Activated CD4-positive, alpha-beta T cell treated with anti-CD3 and anti-CD28 coated beads, Interleukin-2, amount 10 ng/mL, durations not matched to agents 24 days and 14 days (primary cell): ENCODE data around the gene COL26A1. TPM values are rescaled to one million over a fixed set of nuclear protein-coding genes. Genes with fewer than 3 reads are reported as not detected.

Experiments used
- DNase-seq: peaks from one replicate; pipeline ENCODE4 v3.0.0; 2022
- H3K27ac Mint-ChIP-seq: one replicate; pipeline ENCODE4 v1.8.0; 2022; ENCODE audit warnings: mild to moderate bottlenecking, mixed read lengths
- H3K27me3 Mint-ChIP-seq: one replicate; pipeline ENCODE4 v1.8.0; 2022; ENCODE audit warnings: mixed read lengths
- H3K36me3 Mint-ChIP-seq: one replicate; pipeline ENCODE4 v1.8.0; 2022; ENCODE audit warnings: low read depth, mild to moderate bottlenecking, mixed read lengths
- H3K4me1 Mint-ChIP-seq: one replicate; pipeline ENCODE4 v1.8.0; 2021; ENCODE audit warnings: mixed read lengths
- H3K4me3 Mint-ChIP-seq: one replicate; pipeline ENCODE4 v1.8.0; 2022; ENCODE audit warnings: mild to moderate bottlenecking, moderate library complexity, mixed read lengths
- H3K9me3 Mint-ChIP-seq: one replicate; pipeline ENCODE4 v1.8.0; 2021; ENCODE audit warnings: mixed read lengths
- intact Hi-C: fragments of 100-400 bp; cut with micrococcal nuclease; formaldehyde crosslinking; loops from one replicate; pipeline ENCODE4 v1.15.1; 2023
- total RNA-seq: library from RNA; stranded (reverse); gene quantifications from 2 replicates; pipeline ENCODE4 v1.2.3, GENCODE V29; 2022

The COL26A1 gene
- total RNA-seq, 1 donor from 2014 or later = not detected

- no peak for DNase-seq
- Mint-ChIP-seq H3K4me3 (no peak overlapping the region), H3K9me3 (no peaks in the 10 kb centered on the region), H3K4me1 (no peaks in the 10 kb centered on the region), H3K27ac (no peak overlapping the region), H3K36me3 (no peaks in the 10 kb centered on the region), H3K27me3 (no peaks in the 10 kb centered on the region)
- intact Hi-C loops = no loop called here
Observed at GRCh38 chr7:101519324-101520023, 156.8 kb downstream of the COL26A1 start.

DNA sequence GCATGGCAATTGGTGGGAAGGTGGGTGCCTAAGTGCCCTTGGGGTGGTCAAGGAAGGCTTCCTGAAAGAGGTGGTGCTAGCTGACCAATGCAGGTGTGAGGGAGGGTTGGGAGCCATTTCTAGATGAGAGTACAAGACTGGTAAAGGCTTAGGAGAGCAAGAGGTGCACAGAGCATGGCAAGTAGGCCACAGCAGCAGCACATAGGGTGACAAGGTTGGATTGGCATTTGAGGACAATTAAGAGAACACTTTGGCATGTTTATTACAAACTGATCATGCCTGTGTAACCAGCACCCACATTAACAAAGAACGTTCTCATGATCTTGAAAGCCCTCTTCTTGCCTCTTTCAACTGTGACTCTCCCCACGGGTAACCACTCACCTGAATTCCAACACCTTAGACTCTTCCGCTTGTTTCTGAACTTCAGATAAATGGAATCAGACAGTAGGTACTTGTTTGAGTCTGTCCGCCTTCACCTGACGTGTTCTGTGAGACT, 158.8 kb downstream of the COL26A1 start:
- no peak for DNase-seq
- H3K4me3 Mint-ChIP-seq = no peak overlapping the region
- H3K36me3 Mint-ChIP-seq = no peaks in the 10 kb centered on the region
- no peaks in the 10 kb centered on the region for H3K27me3 Mint-ChIP-seq
- H3K27ac Mint-ChIP-seq = no peak overlapping the region
- no peaks in the 10 kb centered on the region for H3K4me1 Mint-ChIP-seq
- no peaks in the 10 kb centered on the region for H3K9me3 Mint-ChIP-seq
- intact Hi-C loops = no loop called here

DNA sequence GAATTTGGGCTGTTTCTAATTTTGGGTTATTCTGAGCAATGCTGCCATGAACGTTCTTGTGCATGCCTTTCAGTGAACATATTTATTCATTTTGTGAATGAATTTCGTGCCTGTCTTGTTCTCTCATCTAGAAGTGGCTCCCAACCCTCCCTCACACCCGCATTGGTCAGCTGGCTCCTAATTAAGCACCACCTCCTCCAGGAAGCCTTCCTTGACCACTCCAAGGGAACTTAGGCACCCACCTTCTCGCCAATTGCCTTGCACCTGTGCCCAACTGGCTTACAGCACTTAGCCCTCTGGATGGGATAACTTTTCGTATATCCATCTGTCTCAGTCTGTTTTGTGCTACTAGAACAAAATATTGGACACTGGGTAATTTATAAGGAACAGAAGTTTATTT, 159.3 kb downstream of the COL26A1 start:
- no peaks in the 10 kb centered on the region for H3K9me3 Mint-ChIP-seq
- DNase-seq = no peak
- H3K27ac Mint-ChIP-seq = no peak overlapping the region
- no peaks in the 10 kb centered on the region for H3K27me3 Mint-ChIP-seq
- H3K4me3 Mint-ChIP-seq = no peak overlapping the region
- intact Hi-C loops = no loop called here
- no peaks in the 10 kb centered on the region for H3K4me1 Mint-ChIP-seq
- H3K36me3 Mint-ChIP-seq = no peaks in the 10 kb centered on the region

DNA sequence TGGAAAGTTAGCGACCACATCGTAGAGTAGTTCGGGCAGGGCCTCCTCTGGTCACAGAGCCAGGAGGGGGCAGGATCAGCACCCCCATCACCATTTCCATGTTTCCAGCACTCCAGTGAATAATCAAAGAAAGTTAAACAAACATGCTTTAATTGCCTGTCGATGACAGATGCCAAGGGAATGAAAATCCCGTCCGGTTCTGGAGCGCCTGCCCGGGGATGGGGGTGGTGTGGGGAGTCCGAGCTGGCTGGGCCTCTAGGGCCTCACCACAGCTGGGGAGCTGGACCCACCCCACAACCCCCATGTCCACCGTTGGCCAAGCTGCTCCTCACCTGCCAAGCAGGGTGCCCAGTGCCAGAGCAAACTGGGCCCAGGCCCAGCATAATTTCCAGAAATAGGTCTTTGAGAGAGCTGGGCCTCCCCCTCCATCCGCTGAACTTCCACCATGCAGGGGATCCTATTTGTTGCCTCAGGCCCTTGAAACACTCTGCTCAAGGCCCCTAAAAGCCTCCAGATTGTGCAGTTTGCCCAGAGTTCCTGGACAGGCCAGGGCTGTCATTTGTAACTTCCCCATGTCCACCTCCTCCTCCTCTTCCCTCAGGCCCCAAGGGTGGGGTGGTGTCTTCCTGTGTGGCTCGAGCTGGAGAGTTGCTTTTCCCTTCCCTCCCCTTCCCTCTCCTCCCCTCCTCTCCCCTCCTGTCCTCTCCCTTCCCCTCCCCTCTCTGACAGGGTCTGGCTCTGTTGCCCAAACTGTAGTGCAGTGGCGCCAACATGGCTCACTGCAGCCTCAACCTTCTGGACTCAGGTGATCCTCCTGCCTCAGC, 165.4 kb downstream of the COL26A1 start:
- no peaks in the 10 kb centered on the region for H3K36me3 Mint-ChIP-seq
- H3K27ac Mint-ChIP-seq = no peak overlapping the region
- H3K4me3 Mint-ChIP-seq = no peak overlapping the region
- intact Hi-C loops = no loop called here
- H3K27me3 Mint-ChIP-seq = no peaks in the 10 kb centered on the region
- no peak for DNase-seq
- no peaks in the 10 kb centered on the region for H3K4me1 Mint-ChIP-seq
- H3K9me3 Mint-ChIP-seq = no peaks in the 10 kb centered on the region

- DNase-seq = no peak
- H3K4me3 Mint-ChIP-seq = no peak overlapping the region
- H3K4me1 Mint-ChIP-seq = no peaks in the 10 kb centered on the region
- H3K27me3 Mint-ChIP-seq = no peaks in the 10 kb centered on the region
- H3K9me3 Mint-ChIP-seq = no peaks in the 10 kb centered on the region
- no peaks in the 10 kb centered on the region for H3K36me3 Mint-ChIP-seq
- H3K27ac Mint-ChIP-seq = no peak overlapping the region
- intact Hi-C loops = no loop called here
Observed at GRCh38 chr7:101529560-101529959, 166.9 kb downstream of the COL26A1 start.

DNA sequence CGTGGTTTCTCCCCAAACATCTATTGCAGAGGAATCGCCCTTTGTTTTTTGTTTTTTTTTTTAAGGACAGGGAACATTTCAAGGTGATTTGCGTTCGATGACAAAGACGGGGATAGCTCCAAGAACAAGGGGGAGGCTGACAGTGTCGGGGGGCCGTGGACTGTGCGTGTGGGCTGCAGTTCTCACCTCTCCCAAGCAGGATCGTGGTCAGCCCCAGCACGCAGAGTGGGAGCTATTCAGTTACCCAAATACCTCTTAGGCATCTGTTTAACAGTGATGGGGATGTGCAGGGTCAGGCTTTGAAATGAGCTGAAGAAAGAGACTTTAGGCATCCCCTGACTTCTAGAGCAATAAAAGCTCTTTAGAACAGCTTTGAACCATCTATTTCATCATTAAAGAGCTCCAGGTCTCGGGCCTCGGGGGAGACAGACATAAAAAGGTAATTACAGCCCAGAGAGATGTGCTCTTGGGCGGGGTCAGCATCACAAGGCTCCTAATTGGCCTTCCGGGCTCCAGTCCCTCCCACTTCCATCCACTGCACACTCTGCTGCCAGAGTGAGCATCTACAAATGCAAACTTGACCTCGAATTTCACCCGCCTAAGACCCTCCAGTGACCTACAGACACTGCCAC, 169.2 kb downstream of the COL26A1 start:
- Mint-ChIP-seq H3K27ac (no peak overlapping the region), H3K4me1 (no peaks in the 10 kb centered on the region), H3K27me3 (no peaks in the 10 kb centered on the region), H3K36me3 (no peaks in the 10 kb centered on the region), H3K4me3 (no peak overlapping the region), H3K9me3 (no peaks in the 10 kb centered on the region)
- no peak for DNase-seq
- intact Hi-C loops = no loop called here

DNA sequence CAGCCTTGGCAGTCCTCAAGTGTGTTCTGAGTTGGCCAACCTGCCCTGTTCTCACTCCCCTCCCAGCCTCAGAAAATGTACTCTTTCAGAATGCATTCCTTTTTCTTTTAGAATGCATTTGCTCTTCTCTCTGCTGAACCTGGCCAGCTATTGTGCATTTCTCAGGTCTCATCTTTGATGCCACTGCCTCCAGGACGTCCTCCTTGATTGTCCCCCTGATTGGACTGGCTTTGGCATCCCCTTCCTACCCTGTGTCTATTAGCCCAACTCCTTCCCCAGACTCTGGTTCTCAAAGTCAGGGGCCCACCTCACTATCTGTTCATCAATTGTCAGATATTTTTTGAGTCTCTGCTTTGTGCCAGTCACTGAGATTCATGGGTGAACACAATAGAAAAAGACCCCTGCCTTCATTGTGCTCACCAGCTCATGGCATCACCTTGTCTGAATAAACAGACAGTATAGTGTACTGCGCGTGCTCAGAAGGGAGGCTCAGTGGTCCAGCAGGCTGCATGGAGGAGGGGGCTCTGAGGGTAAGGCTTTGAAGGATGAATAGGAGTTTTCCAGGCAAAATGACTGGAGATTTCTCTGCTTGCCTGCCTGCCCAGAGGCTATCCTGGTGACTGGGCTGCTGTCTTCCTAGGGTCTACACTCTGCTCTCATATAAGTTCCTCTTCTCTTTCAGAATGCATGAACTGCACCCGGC, 169.9 kb downstream of the COL26A1 start:
- intact Hi-C loops = no loop called here
- no peaks in the 10 kb centered on the region for H3K4me1 Mint-ChIP-seq
- H3K9me3 Mint-ChIP-seq = no peaks in the 10 kb centered on the region
- no peak overlapping the region for H3K4me3 Mint-ChIP-seq
- no peak for DNase-seq
- H3K27me3 Mint-ChIP-seq = no peaks in the 10 kb centered on the region
- no peak overlapping the region for H3K27ac Mint-ChIP-seq
- H3K36me3 Mint-ChIP-seq = no peaks in the 10 kb centered on the region

GRCh38 chr7:101533103-101533465, 170.4 kb downstream of the COL26A1 start:
- H3K27me3 Mint-ChIP-seq = no peaks in the 10 kb centered on the region
- no peak overlapping the region for H3K4me3 Mint-ChIP-seq
- DNase-seq = no peak
- H3K36me3 Mint-ChIP-seq = no peaks in the 10 kb centered on the region
- H3K9me3 Mint-ChIP-seq = no peaks in the 10 kb centered on the region
- H3K27ac Mint-ChIP-seq = no peak overlapping the region
- no peaks in the 10 kb centered on the region for H3K4me1 Mint-ChIP-seq
- intact Hi-C loops = no loop called here

DNA sequence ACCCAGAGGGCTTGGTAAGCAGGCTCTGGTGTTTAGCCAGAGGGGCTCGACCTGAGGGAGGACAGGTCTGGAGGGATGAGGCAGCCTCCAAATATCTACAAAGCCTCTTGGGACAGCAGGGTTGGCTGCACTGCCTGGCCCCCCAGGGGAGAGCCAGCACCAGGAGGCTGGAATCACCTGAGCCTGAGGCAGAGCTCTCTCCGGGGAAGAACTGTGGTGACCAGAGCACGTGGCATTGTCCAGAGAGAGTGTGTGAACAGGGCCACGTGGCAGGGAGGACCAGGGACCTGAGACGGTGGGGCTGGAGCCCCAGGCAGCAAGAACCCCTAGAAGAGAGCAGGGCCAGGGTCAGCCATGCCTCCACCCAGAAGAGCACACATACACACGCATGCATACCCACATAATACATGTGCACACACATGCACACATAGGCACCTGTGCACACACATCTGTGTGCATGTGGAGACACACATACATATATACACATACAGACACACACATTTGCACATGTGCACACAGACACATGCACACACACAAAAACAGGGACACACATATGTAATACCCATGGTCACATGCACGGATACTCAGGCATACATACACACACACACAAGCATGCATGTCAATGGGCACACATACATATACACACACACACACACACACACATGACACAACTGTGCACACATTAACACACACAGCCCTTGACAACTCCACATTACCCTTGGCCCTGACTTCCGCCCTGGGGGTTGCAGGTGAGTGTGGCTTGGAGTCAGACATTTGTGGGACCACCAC, 171.5 kb downstream of the COL26A1 start:
- Mint-ChIP-seq H3K27ac (no peak overlapping the region), H3K36me3 (no peaks in the 10 kb centered on the region), H3K4me1 (no peaks in the 10 kb centered on the region), H3K27me3 (no peaks in the 10 kb centered on the region), H3K9me3 (no peaks in the 10 kb centered on the region), H3K4me3 (no peak overlapping the region)
- intact Hi-C loops = no loop called here
- no peak for DNase-seq

DNA sequence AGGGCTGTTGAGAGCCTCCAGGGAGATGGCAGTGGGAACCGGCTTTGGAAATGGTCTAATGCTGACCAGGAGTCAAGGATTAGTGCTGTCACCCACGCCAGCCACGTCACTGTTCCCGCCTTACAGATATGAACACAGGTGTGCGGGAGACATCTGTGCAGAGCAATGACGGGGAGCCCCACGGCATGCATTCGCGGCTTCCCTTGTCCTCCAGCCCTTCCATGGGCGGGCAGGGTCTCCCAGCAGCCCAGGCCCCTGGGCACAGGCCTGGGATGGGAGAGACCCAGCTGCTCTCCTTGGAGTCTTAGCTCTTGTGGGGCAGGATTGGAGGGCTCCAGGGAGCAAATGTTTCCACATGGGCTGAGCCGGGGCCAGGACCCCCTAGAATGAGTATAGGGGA, 172.2 kb downstream of the COL26A1 start:
- intact Hi-C loops = no loop called here
- no peak for DNase-seq
- Mint-ChIP-seq H3K36me3 (no peaks in the 10 kb centered on the region), H3K4me3 (no peak overlapping the region), H3K9me3 (no peaks in the 10 kb centered on the region), H3K27me3 (no peaks in the 10 kb centered on the region), H3K27ac (no peak overlapping the region), H3K4me1 (no peaks in the 10 kb centered on the region)

DNA sequence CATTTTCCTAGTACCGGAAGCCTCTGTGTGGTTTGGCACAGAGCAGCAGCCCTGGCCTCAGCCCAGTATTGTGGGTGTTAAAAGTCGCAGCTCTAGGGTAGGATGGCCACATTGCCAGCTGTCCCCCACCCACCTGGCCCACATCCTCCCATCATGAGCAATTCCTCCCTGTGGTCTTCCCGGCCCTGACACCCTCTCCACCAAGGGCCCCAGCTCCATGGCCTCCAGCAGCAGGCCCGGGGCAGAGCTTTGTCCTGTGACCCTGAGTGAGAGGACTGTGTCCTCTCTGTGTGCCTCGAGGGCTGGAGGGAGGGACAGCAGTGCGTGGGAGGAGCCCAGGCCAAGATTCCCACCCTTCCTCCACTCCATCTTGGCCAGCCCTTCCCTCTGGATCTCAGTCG, 172.7 kb downstream of the COL26A1 start:
- no peaks in the 10 kb centered on the region for H3K9me3 Mint-ChIP-seq
- no peaks in the 10 kb centered on the region for H3K27me3 Mint-ChIP-seq
- no peaks in the 10 kb centered on the region for H3K4me1 Mint-ChIP-seq
- intact Hi-C loops = no loop called here
- H3K4me3 Mint-ChIP-seq = no peak overlapping the region
- no peaks in the 10 kb centered on the region for H3K36me3 Mint-ChIP-seq
- DNase-seq = no peak
- no peak overlapping the region for H3K27ac Mint-ChIP-seq

- DNase-seq = no peak
- intact Hi-C loops = no loop called here
- no peaks in the 10 kb centered on the region for H3K9me3 Mint-ChIP-seq
- H3K27ac Mint-ChIP-seq = no peak overlapping the region
- H3K27me3 Mint-ChIP-seq = no peaks in the 10 kb centered on the region
- H3K4me3 Mint-ChIP-seq = no peak overlapping the region
- no peaks in the 10 kb centered on the region for H3K4me1 Mint-ChIP-seq
- no peaks in the 10 kb centered on the region for H3K36me3 Mint-ChIP-seq
Observed at GRCh38 chr7:101536232-101536631, 173.6 kb downstream of the COL26A1 start.

- no peak overlapping the region for H3K4me3 Mint-ChIP-seq
- H3K4me1 Mint-ChIP-seq = no peaks in the 10 kb centered on the region
- H3K9me3 Mint-ChIP-seq = no peaks in the 10 kb centered on the region
- no peak overlapping the region for H3K27ac Mint-ChIP-seq
- H3K27me3 Mint-ChIP-seq = no peaks in the 10 kb centered on the region
- no peaks in the 10 kb centered on the region for H3K36me3 Mint-ChIP-seq
- DNase-seq = no peak
- intact Hi-C loops = no loop called here
Observed at GRCh38 chr7:101536668-101537067, 174.0 kb downstream of the COL26A1 start.
